GM12891 (cell line): ENCODE measurements around the gene CYP1A1.

Experiments
- POLR2A ChIP-seq: IDR thresholded peaks from 2 replicates; pipeline ENCODE4 v1.6.1; 2011; ENCODE audit warnings: low read depth, low read length, control low read depth
- TAF1 ChIP-seq: IDR thresholded peaks from 2 replicates; pipeline ENCODE4 v1.6.1; 2011; ENCODE audit warnings: low read depth, low read length, control low read depth

- TF ChIP-seq TAF1 (no peak), POLR2A (no peak)
These were observed at the start of gene CYP1A1 for GRCh38 chr15:74725225-74725774.
